CD4-positive, alpha-beta memory T cell (primary cell): ENCODE data around the gene MYO18B. TPM values are rescaled to one million over a fixed set of nuclear protein-coding genes. Genes with fewer than 3 reads are reported as not detected.
A peak's percentile ranks its signal among the peaks of the same experiment; 100 is the strongest.

Experiments
- CTCF ChIA-PET: fragments of 350-600 bp; sonication (Branson Sonifier 250); formaldehyde crosslinking; loops from one replicate; lab custom pipeline; 2021; ENCODE audit warnings: inconsistent platforms; ENCODE audit not compliant: partially characterized antibody; lab: Charles Lee
- POLR2A ChIA-PET: fragments of 350-600 bp; sonication (Branson Sonifier 250); formaldehyde crosslinking; loops from one replicate; lab custom pipeline; 2021; ENCODE audit not compliant: partially characterized antibody; lab: Charles Lee
- DNase-seq, 5 donors: peaks; one replicate each; pipeline versions ENCODE4 v3.0.0 to v3.0.0-alpha.2; 2020 to 2022; ENCODE audit warnings: mixed read lengths in 1 of 5
- H3K27ac ChIP-seq: one replicate; pipeline ENCODE4 v1.7.0; 2013; ENCODE audit warnings: low read depth, low read length
- H3K27me3 ChIP-seq: 2 replicates; pipeline ENCODE4 v1.7.0; 2013; ENCODE audit warnings: mild to moderate bottlenecking, low read length, moderate library complexity; ENCODE audit not compliant: insufficient read depth
- H3K36me3 ChIP-seq: 2 replicates; pipeline ENCODE4 v1.7.0; 2013; ENCODE audit warnings: mild to moderate bottlenecking, low read length, moderate library complexity; ENCODE audit not compliant: insufficient read depth
- H3K4me1 ChIP-seq: 2 replicates; pipeline ENCODE4 v1.7.0; 2013; ENCODE audit warnings: mild to moderate bottlenecking, low read length, moderate library complexity; ENCODE audit not compliant: insufficient read depth
- H3K4me3 ChIP-seq, 2 donors: one replicate each; pipeline ENCODE4 v1.7.0; 2013; ENCODE audit warnings: low read length in 2 of 2, mild to moderate bottlenecking in 1 of 2
- H3K9me3 ChIP-seq, 2 donors: one replicate each; pipeline ENCODE4 v1.7.0; 2013; ENCODE audit warnings: low read length in 2 of 2, control low read depth in 1 of 2; ENCODE audit not compliant: control insufficient read depth in 1 of 2
- H3K27ac Mint-ChIP-seq, 7 donors: one replicate each; pipeline ENCODE4 v1.8.0; 2020 to 2021; ENCODE audit warnings: mixed read lengths in 7 of 7, mild to moderate bottlenecking in 6 of 7, inconsistent platforms in 3 of 7, moderate library complexity in 3 of 7
- H3K27me3 Mint-ChIP-seq, 2 donors: one replicate each; pipeline ENCODE4 v1.8.0; 2020 to 2021; ENCODE audit warnings: mixed read lengths in 2 of 2
- H3K36me3 Mint-ChIP-seq, 2 donors: one replicate each; pipeline ENCODE4 v1.8.0; 2020 to 2021; ENCODE audit warnings: mixed read lengths in 2 of 2, inconsistent platforms in 1 of 2, mild to moderate bottlenecking in 1 of 2
- H3K4me1 Mint-ChIP-seq, 4 donors: one replicate each; pipeline ENCODE4 v1.8.0; 2020 to 2021; ENCODE audit warnings: mixed read lengths in 4 of 4, mild to moderate bottlenecking in 1 of 4
- H3K4me3 Mint-ChIP-seq, 8 donors: one replicate each; pipeline ENCODE4 v1.8.0; 2020 to 2021; ENCODE audit warnings: mixed read lengths in 8 of 8, mild to moderate bottlenecking in 7 of 8, moderate library complexity in 6 of 8, inconsistent platforms in 3 of 8
- H3K9me3 Mint-ChIP-seq, 8 donors: one replicate each; pipeline ENCODE4 v1.8.0; 2020 to 2021; ENCODE audit warnings: mixed read lengths in 8 of 8, mild to moderate bottlenecking in 5 of 8, inconsistent platforms in 3 of 8, moderate library complexity in 1 of 8
- intact Hi-C: fragments of 100-400 bp; cut with micrococcal nuclease; formaldehyde crosslinking; loops from one replicate; pipeline ENCODE4 v1.15.1; 2023
- polyA plus RNA-seq, 2 donors: library from polyadenylated mRNA; unstranded; fragments of 300-500 nt; fragmentation: Illumina TruSeq; gene quantifications; one replicate each; pipeline ENCODE4 v1.2.3, GENCODE V29; 2021
- total RNA-seq, 2 experiments: library from RNA; stranded (reverse); gene quantifications; one replicate each; pipeline ENCODE4 v1.2.3, GENCODE V29; 2021

Gene MYO18B
- total and polyA plus RNA-seq, 4 experiments from 2014 or later = 0.02 to 0.26 (median 0.19) TPM; not detected in 1

DNA sequence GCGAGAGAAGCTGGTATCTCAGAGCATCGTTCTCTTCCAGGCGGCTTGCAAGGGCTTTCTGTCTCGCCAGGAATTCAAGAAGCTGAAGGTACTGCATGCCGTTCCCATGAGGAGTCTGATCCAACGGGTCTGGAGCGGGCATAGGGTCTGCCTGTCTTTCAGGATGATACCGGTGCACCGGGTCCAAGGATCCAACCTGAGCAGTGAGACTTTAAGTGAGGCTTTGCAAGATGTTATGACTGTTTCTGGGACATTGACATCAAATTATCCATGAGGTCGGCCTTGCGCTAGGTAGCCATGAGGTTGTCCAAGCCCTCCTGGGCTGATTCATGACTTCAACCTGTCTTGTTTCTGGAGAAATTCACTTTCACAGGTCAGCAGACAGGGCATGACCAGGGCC lies 132.3 kb downstream of the MYO18B start:
- no peak overlapping the region for H3K27ac ChIP-seq
- H3K27me3 ChIP-seq = no peaks in the 10 kb centered on the region
- ChIA-PET CTCF (no interaction called here), POLR2A (no interaction called here)
- no peaks in the 10 kb centered on the region for H3K36me3 ChIP-seq
- H3K4me3 ChIP-seq = no peak overlapping the region
- Mint-ChIP-seq H3K9me3 (peaks cover 0 to 4% (median 0%) of the 10 kb centered on the region in 8 donors), H3K4me3 (no peak overlapping the region), H3K4me1 (no peaks in the 10 kb centered on the region), H3K27ac (no peak overlapping the region), H3K27me3 (peaks cover 0 to 2% of the 10 kb centered on the region in 2 donors), H3K36me3 (no peaks in the 10 kb centered on the region)
- no peaks in the 10 kb centered on the region for H3K9me3 ChIP-seq
- no peak for DNase-seq
- intact Hi-C loops = no loop called here
- H3K4me1 ChIP-seq = no peaks in the 10 kb centered on the region

DNA sequence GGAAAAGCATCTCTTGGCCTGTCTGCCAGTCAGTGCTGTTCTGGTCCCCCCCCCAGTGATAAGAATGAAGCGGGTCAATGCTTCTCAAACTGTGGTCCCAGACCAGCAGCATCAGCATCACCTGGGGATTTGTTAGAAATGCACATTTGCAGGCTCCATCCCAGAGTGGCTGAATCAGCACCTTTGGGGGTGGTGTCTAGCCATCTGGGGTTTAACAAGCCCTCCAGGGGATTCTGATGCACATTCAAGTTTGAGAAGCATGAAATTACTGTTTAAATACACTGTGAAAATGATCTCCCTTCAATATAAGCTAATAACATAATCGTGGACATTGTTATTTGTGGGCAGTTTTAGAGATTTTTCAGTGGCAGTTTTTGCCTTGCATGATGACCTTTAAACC lies 133.5 kb downstream of the MYO18B start:
- intact Hi-C loops = no loop called here

DNA sequence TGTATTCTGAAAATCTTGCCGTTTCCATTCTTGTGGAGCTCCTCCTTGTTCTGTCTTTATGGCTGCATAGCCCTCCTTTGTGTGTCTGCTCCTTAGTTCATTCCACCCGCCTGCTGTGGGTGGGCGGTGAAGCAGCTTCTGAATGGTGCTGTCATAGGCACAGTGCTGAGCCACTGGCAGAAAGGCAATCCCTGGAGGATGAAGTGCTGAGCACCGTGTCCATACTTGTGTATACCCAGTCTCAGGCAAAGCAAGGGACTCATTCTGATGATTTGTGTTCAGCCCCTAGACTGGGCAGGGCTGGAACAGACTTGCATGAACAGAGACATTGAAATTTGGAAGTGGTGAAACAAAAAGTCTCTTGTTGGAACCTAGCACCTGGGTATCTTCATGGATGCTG lies 134.9 kb downstream of the MYO18B start:
- ChIA-PET POLR2A (no interaction called here), CTCF (no interaction called here)

More for the DNA sequence above, 133.5 kb downstream of the MYO18B start:
- H3K4me3 ChIP-seq = no peak overlapping the region
- CTCF ChIA-PET = no interaction called here
- Mint-ChIP-seq H3K4me1 (no peaks in the 10 kb centered on the region), H3K4me3 (no peak overlapping the region), H3K36me3 (no peaks in the 10 kb centered on the region), H3K27ac (peak overlapping the region in 1 of 7 donors; percentile 23), H3K9me3 (peaks cover 0 to 6% (median 0%) of the 10 kb centered on the region in 8 donors), H3K27me3 (peaks cover 0 to 2% of the 10 kb centered on the region in 2 donors)
- POLR2A ChIA-PET = no interaction called here
- H3K9me3 ChIP-seq = no peaks in the 10 kb centered on the region
- no peaks in the 10 kb centered on the region for H3K36me3 ChIP-seq
- H3K27me3 ChIP-seq = no peaks in the 10 kb centered on the region
- no peak overlapping the region for H3K27ac ChIP-seq
- H3K4me1 ChIP-seq = no peaks in the 10 kb centered on the region
- DNase-seq = no peak

DNA sequence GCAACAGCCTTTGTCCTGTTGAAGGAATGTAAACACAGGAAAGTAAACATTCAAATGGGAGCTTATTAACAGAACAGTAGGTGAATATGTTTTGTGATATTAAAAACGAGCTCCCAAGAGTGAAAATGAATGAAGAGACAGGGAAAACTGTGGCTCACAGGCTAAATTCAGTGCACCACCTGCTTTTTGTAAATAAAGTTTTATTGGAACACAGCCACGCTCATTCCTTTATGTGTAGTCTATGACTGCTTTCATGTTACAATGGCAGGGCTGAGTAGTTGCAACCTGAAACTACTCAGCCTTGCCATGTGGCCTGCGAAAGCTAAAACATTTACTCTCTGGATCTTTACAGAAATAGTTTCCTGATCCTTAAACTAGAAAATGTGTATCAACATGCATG lies 136.9 kb downstream of the MYO18B start:
- no peak overlapping the region for H3K4me3 Mint-ChIP-seq
- intact Hi-C loops = no loop called here
- H3K9me3 ChIP-seq = no peaks in the 10 kb centered on the region
- H3K4me3 ChIP-seq = no peak overlapping the region
- H3K27me3 ChIP-seq = no peaks in the 10 kb centered on the region
- H3K4me1 ChIP-seq = no peaks in the 10 kb centered on the region
- DNase-seq = no peak
- no peaks in the 10 kb centered on the region for H3K36me3 ChIP-seq
- CTCF ChIA-PET = no interaction called here
- no peaks in the 10 kb centered on the region for H3K4me1 Mint-ChIP-seq
- no peak overlapping the region for H3K27ac ChIP-seq
- peaks cover 0 to 4% of the 10 kb centered on the region in 2 donors for H3K27me3 Mint-ChIP-seq
- peaks cover 0 to 6% (median 0%) of the 10 kb centered on the region in 8 donors for H3K9me3 Mint-ChIP-seq
- H3K27ac Mint-ChIP-seq = no peak overlapping the region
- POLR2A ChIA-PET = no interaction called here
- no peaks in the 10 kb centered on the region for H3K36me3 Mint-ChIP-seq

More for the DNA sequence above, 134.9 kb downstream of the MYO18B start:
- no peaks in the 10 kb centered on the region for H3K27me3 ChIP-seq
- Mint-ChIP-seq H3K9me3 (peaks cover 0 to 6% (median 0%) of the 10 kb centered on the region in 8 donors), H3K27ac (no peak overlapping the region), H3K36me3 (no peaks in the 10 kb centered on the region), H3K27me3 (peaks cover 0 to 2% of the 10 kb centered on the region in 2 donors), H3K4me3 (no peak overlapping the region), H3K4me1 (no peaks in the 10 kb centered on the region)
- no peak overlapping the region for H3K4me3 ChIP-seq
- no peaks in the 10 kb centered on the region for H3K9me3 ChIP-seq
- intact Hi-C loops = no loop called here
- H3K27ac ChIP-seq = no peak overlapping the region
- H3K4me1 ChIP-seq = no peaks in the 10 kb centered on the region
- no peak for DNase-seq
- H3K36me3 ChIP-seq = no peaks in the 10 kb centered on the region

DNA sequence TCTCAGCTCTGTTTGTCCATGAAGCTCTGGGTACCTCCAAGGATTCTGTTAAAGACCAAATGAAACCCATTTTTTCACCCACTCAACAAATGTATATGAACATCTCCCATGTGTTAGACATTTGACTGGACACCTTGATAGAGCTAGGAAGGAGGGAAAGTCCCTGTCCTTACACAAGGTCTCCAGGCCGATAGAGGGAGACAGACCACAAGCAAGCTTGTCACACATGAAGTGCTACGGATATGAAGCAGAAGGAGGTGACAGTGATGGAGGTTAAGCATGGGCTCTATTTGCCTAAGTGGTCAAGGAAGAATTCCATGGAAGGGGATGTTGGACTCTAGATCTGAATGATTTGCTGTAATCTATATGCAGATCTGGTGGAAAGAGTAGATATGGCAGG lies 138.5 kb downstream of the MYO18B start:
- ChIA-PET POLR2A (no interaction called here), CTCF (no interaction called here)
- Mint-ChIP-seq H3K4me1 (no peaks in the 10 kb centered on the region), H3K9me3 (peaks cover 0 to 6% (median 0%) of the 10 kb centered on the region in 8 donors), H3K27me3 (peaks cover 2 to 4% of the 10 kb centered on the region in 2 donors), H3K36me3 (no peaks in the 10 kb centered on the region), H3K4me3 (no peak overlapping the region), H3K27ac (no peak overlapping the region)
- Histone ChIP-seq H3K4me3 (no peak overlapping the region), H3K36me3 (no peaks in the 10 kb centered on the region), H3K27ac (no peak overlapping the region), H3K9me3 (no peaks in the 10 kb centered on the region), H3K4me1 (no peaks in the 10 kb centered on the region), H3K27me3 (no peaks in the 10 kb centered on the region)
- intact Hi-C loops = no loop called here
- DNase-seq = no peak

DNA sequence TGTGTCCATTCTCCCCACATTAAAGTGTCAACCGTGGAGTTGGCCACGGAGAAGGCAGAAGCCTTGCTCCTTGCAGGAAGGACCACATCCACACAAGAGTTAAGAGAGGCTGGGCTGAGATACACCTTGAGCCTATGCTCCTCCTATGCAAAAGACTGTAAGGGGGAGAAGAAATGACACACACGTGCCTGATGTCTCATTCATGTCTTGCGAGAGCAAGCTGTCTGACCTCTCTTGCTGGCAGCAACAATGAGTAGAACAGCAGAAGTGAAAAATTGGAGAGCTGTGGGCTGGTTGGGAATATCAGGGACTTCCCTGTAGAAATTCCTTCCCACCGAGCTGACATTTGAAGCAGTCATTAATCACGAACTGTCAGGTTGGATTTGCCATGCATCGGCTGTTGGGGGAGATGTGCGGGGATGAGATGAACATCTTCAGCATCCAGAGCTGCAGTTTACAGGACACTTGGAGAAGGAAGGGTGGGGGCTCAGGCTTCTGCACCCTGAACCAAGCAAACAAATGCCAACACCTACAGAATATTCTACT lies 139.3 kb downstream of the MYO18B start:
- CTCF ChIA-PET = no interaction called here

DNA sequence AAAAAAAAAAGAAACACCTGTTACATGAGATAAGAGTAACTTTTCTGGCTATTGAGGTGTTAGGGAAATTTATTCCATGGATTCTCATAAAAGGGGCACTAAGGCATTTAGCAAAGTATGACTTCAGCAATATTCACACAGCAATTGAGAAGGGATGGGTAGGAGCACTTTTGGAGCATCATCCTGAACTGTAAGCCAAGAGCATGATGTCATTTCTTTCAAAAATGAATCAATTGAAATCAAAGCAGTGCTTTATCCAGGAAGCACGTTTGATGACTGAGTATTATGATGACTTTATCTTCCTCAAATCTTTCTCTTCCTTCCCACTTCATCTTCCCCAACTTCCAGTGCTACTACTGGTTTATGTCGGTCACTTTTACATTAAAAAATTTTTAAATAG lies 140.4 kb downstream of the MYO18B start:
- Mint-ChIP-seq H3K27me3 (peaks cover 2 to 4% of the 10 kb centered on the region in 2 donors), H3K9me3 (peaks cover 0 to 2% (median 0%) of the 10 kb centered on the region in 8 donors), H3K4me3 (no peak overlapping the region), H3K36me3 (no peaks in the 10 kb centered on the region), H3K27ac (no peak overlapping the region), H3K4me1 (no peaks in the 10 kb centered on the region)
- Histone ChIP-seq H3K9me3 (no peaks in the 10 kb centered on the region), H3K27me3 (no peaks in the 10 kb centered on the region), H3K36me3 (no peaks in the 10 kb centered on the region), H3K27ac (no peak overlapping the region), H3K4me3 (no peak overlapping the region), H3K4me1 (no peaks in the 10 kb centered on the region)
- ChIA-PET POLR2A (no interaction called here), CTCF (no interaction called here)
- DNase-seq = no peak
- intact Hi-C loops = no loop called here

More for the DNA sequence above, 139.3 kb downstream of the MYO18B start:
- no peaks in the 10 kb centered on the region for H3K9me3 ChIP-seq
- no peaks in the 10 kb centered on the region for H3K36me3 ChIP-seq
- POLR2A ChIA-PET = no interaction called here
- no peaks in the 10 kb centered on the region for H3K27me3 ChIP-seq
- Mint-ChIP-seq H3K4me3 (no peak overlapping the region), H3K27ac (no peak overlapping the region), H3K27me3 (peaks cover 2 to 4% of the 10 kb centered on the region in 2 donors), H3K9me3 (peaks cover 0 to 3% (median 0%) of the 10 kb centered on the region in 8 donors), H3K36me3 (no peaks in the 10 kb centered on the region), H3K4me1 (no peaks in the 10 kb centered on the region)
- no peak overlapping the region for H3K27ac ChIP-seq
- DNase-seq = no peak
- H3K4me3 ChIP-seq = no peak overlapping the region
- intact Hi-C loops = no loop called here
- no peaks in the 10 kb centered on the region for H3K4me1 ChIP-seq
